ENCODE results near the gene UQCRC1.
A peak's percentile ranks its signal among the peaks of the same experiment; 100 is the strongest.

UQCRC1 gene

DNA sequence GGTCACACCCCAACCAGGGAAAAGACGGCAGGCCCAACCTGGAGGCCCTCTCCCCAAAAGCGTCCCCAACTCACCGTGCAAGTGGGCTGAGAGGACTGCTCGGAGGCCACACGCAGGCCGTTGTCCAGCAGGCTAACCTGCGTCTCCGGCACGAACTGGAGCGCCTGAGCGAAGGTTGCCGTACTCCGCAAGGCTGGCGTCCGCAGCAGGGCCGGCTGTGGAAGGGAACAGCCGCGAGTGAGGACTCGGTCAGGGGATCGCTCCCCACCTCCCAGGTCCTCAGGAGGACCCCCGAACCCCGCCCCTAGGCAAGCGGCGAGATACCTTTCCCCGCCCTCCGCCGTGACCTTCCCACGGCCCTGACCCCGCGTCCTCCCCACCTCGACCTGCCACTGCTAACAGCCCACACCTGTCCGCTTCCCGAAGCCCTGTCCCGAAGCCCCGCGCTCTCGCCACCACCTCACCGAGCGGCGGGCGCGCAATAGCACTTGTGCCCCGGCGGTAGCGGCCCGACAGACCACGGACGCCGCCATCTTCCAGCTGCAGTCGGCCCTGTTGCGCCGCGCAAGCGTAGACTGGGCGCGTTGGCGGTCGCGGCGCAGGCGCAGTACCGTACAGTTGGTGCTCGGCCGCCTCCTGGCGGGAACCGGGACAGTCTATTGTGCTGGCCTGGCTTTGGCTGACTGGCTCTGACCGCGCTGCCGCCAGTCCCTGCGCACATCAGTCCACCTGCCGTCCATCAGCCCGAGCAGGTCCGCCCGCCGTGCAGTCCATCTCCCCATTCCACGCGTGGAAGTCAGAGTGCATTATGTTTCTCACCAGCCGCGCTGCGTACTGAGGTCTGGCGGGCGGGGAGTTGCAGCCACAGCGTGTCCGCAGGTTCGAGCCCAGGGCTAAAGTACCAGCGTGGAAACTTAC is at the start of gene UQCRC1:
Gene UQCRC1, minus strand, starts transcription at position 559 of the 918 bp plus-strand sequence. Its CDS starts 26 bp downstream, at position 533.
- TF ChIP-seq YY1 (IDR thresholded peaks at IDR 0.05; ENCODE audit: low read depth) (peak; percentile 97), RAD21 (IDR thresholded peaks at IDR 0.05; ENCODE audit: low read depth) (peak; percentile 33; the same call in 1 of the 2 replicates), NFIC (IDR thresholded peaks at IDR 0.05) (no peak), CREB1 (IDR thresholded peaks at IDR 0.05; ENCODE audit: low read depth) (no peak), EGR1 (IDR thresholded peaks at IDR 0.05) (peak; percentile 87), REST (IDR thresholded peaks at IDR 0.05; ENCODE audit: low read depth) (no peak), TCF12 (IDR thresholded peaks at IDR 0.05; ENCODE audit: low read depth) (0 out of 2 replicates have a peak, but pooled peaks have one; percentile 49), EP300 (IDR thresholded peaks at IDR 0.05; ENCODE audit: borderline replicate concordance) (no peak; the same call in 1 of the 2 replicates), MAX (IDR thresholded peaks at IDR 0.05) (peak; percentile 88), FOXM1 (IDR thresholded peaks at IDR 0.05; ENCODE audit: borderline replicate concordance, low read depth) (no peak), TEAD4 (IDR thresholded peaks at IDR 0.05) (0 out of 2 replicates have a peak, but pooled peaks have one; percentile 31), CEBPB (IDR thresholded peaks at IDR 0.05) (no peak), ZBTB7A (IDR thresholded peaks at IDR 0.05; ENCODE audit: low read depth) (no peak), TAF1 (IDR thresholded peaks at IDR 0.05; ENCODE audit: low read depth) (peak; percentile 96)
- TF ChIP-seq, protein P1, sequence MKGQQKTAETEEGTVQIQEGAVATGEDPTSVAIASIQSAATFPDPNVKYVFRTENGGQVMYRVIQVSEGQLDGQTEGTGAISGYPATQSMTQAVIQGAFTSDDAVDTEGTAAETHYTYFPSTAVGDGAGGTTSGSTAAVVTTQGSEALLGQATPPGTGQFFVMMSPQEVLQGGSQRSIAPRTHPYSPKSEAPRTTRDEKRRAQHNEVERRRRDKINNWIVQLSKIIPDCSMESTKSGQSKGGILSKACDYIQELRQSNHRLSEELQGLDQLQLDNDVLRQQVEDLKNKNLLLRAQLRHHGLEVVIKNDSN (IDR thresholded peaks at IDR 0.05) = no peak

GRCh38 chr3:48656841-48657281 is 47.4 kb upstream of the UQCRC1 start:
- TF ChIP-seq TEAD4 (IDR thresholded peaks at IDR 0.05) = no peak

- TF ChIP-seq YY1 (IDR thresholded peaks at IDR 0.05; ENCODE audit: low read depth) (peak; percentile 44; the same call in 1 of the 2 replicates), TCF12 (IDR thresholded peaks at IDR 0.05; ENCODE audit: low read depth) (no peak; the same call in 1 of the 2 replicates), MAX (IDR thresholded peaks at IDR 0.05) (peak; percentile 93), ZBTB7A (IDR thresholded peaks at IDR 0.05; ENCODE audit: low read depth) (no peak; the same call in 1 of the 2 replicates), EGR1 (IDR thresholded peaks at IDR 0.05) (peak; percentile 19; the same call in 1 of the 2 replicates), RAD21 (IDR thresholded peaks at IDR 0.05; ENCODE audit: low read depth) (peak; percentile 38; the same call in 1 of the 2 replicates), EP300 (IDR thresholded peaks at IDR 0.05; ENCODE audit: borderline replicate concordance) (peak; percentile 6; the same call in 1 of the 2 replicates), TEAD4 (IDR thresholded peaks at IDR 0.05) (no peak)
Observed at GRCh38 chr3:48656061-48656840, 46.8 kb upstream of the UQCRC1 start.

- TF ChIP-seq YY1 (IDR thresholded peaks at IDR 0.05; ENCODE audit: low read depth) (no peak), CEBPB (IDR thresholded peaks at IDR 0.05) (no peak), RAD21 (IDR thresholded peaks at IDR 0.05; ENCODE audit: low read depth) (no peak), FOXM1 (IDR thresholded peaks at IDR 0.05; ENCODE audit: borderline replicate concordance, low read depth) (no peak), MAX (IDR thresholded peaks at IDR 0.05) (no peak), TEAD4 (IDR thresholded peaks at IDR 0.05) (no peak), TCF12 (IDR thresholded peaks at IDR 0.05; ENCODE audit: low read depth) (no peak), EP300 (IDR thresholded peaks at IDR 0.05; ENCODE audit: borderline replicate concordance) (no peak), NFIC (IDR thresholded peaks at IDR 0.05) (no peak), CREB1 (IDR thresholded peaks at IDR 0.05; ENCODE audit: low read depth) (no peak), EGR1 (IDR thresholded peaks at IDR 0.05) (no peak), TAF1 (IDR thresholded peaks at IDR 0.05; ENCODE audit: low read depth) (no peak), ZBTB7A (IDR thresholded peaks at IDR 0.05; ENCODE audit: low read depth) (no peak), REST (IDR thresholded peaks at IDR 0.05; ENCODE audit: low read depth) (no peak)
- TF ChIP-seq, protein P1 (IDR thresholded peaks at IDR 0.05) = no peak
Observed at GRCh38 chr3:48655606-48656005, 46.2 kb upstream of the UQCRC1 start.

Data from Ishikawa (cell line).